Left renal cortex interstitium (tissue), 4 donors: Measurements from ENCODE around the gene KRTAP6-2. TPM values are rescaled to one million over a fixed set of nuclear protein-coding genes. Genes with fewer than 3 reads are reported as not detected.

ENCODE experiments used
- DNase-seq, 4 donors: peaks; one replicate each; pipeline ENCODE4 v3.0.0-alpha.2; 2013; ENCODE audit warnings: low read depth in 4 of 4, low spot score in 2 of 4, missing footprints in 1 of 4
- polyA plus RNA-seq, 4 donors: library from polyadenylated mRNA; unstranded; fragments of 120-200 nt; gene quantifications; one replicate each; pipeline ENCODE4 v1.2.1, GENCODE V29; 2013; ENCODE audit not compliant: insufficient read length in 4 of 4

KRTAP6-2 gene
- polyA plus RNA-seq, 4 donors: not detected

GRCh38 chr21:30577766-30578165, 20.9 kb downstream of the KRTAP6-2 start:
- no peak for DNase-seq

- DNase-seq: no peak
Observed at GRCh38 chr21:30567617-30568016, 31.1 kb downstream of the KRTAP6-2 start.

- no peak for DNase-seq
Observed at GRCh38 chr21:30563630-30564029, 35.1 kb downstream of the KRTAP6-2 start.

GRCh38 chr21:30563072-30563471, 35.6 kb downstream of the KRTAP6-2 start:
- DNase-seq: no peak

GRCh38 chr21:30561957-30562356, 36.7 kb downstream of the KRTAP6-2 start:
- DNase-seq: no peak

GRCh38 chr21:30561264-30561895, 37.3 kb downstream of the KRTAP6-2 start, which contains the start of gene KRTAP19-7:
Gene KRTAP19-7 (minus strand): TSS chr21:30561314. CDS start chr21:30561289, 25 bp downstream.
- no peak for DNase-seq

- no peak for DNase-seq
Observed at GRCh38 chr21:30555095-30555494, 43.6 kb downstream of the KRTAP6-2 start.

- DNase-seq: no peak
Observed at GRCh38 chr21:30552782-30553181, 45.9 kb downstream of the KRTAP6-2 start.

Other genes starting within 250 kb of the KRTAP6-2 start
- gene KRTAP13-2, start 226.6 kb downstream of the KRTAP6-2 start, polyA plus RNA-seq: not detected
- not detected for gene KRTAP13-1, start 202.9 kb downstream of the KRTAP6-2 start, polyA plus RNA-seq
- not detected for gene KRTAP13-3, start 173.0 kb downstream of the KRTAP6-2 start, polyA plus RNA-seq
- not detected for gene KRTAP13-4, start 168.7 kb downstream of the KRTAP6-2 start, polyA plus RNA-seq
- gene KRTAP15-1, start 158.6 kb downstream of the KRTAP6-2 start, polyA plus RNA-seq: not detected
- not detected for gene KRTAP19-1, start 118.5 kb downstream of the KRTAP6-2 start, polyA plus RNA-seq
- gene KRTAP19-2, start 111.5 kb downstream of the KRTAP6-2 start, polyA plus RNA-seq: not detected
- not detected for gene KRTAP19-3, start 106.9 kb downstream of the KRTAP6-2 start, polyA plus RNA-seq
- not detected for gene KRTAP19-4, start 101.7 kb downstream of the KRTAP6-2 start, polyA plus RNA-seq
- gene KRTAP19-5, start 96.8 kb downstream of the KRTAP6-2 start, polyA plus RNA-seq: not detected
- not detected for gene KRTAP19-6, start 57.0 kb downstream of the KRTAP6-2 start, polyA plus RNA-seq
- gene KRTAP19-7, start 37.6 kb downstream of the KRTAP6-2 start, polyA plus RNA-seq: not detected
- gene KRTAP22-2, start 8.5 kb downstream of the KRTAP6-2 start, polyA plus RNA-seq: not detected
- not detected for gene KRTAP6-3, start 6.5 kb downstream of the KRTAP6-2 start, polyA plus RNA-seq
- gene KRTAP22-1, start 2.2 kb upstream of the KRTAP6-2 start, polyA plus RNA-seq: not detected
- gene KRTAP6-1, start 15.0 kb upstream of the KRTAP6-2 start, polyA plus RNA-seq: not detected
- gene KRTAP20-1, start 17.5 kb upstream of the KRTAP6-2 start, polyA plus RNA-seq: not detected
- not detected for gene KRTAP20-4, start 21.7 kb upstream of the KRTAP6-2 start, polyA plus RNA-seq
- not detected for gene KRTAP20-2, start 36.3 kb upstream of the KRTAP6-2 start, polyA plus RNA-seq
- not detected for gene KRTAP20-3, start 44.0 kb upstream of the KRTAP6-2 start, polyA plus RNA-seq
- not detected for gene KRTAP21-3, start 119.9 kb upstream of the KRTAP6-2 start, polyA plus RNA-seq
- not detected for gene KRTAP21-2, start 148.4 kb upstream of the KRTAP6-2 start, polyA plus RNA-seq
- not detected for gene KRTAP21-1, start 156.5 kb upstream of the KRTAP6-2 start, polyA plus RNA-seq
- not detected for gene KRTAP8-1, start 214.4 kb upstream of the KRTAP6-2 start, polyA plus RNA-seq
- gene KRTAP7-1, start 230.9 kb upstream of the KRTAP6-2 start, polyA plus RNA-seq: not detected